Stomach smooth muscle (tissue), 2 donors: ENCODE results near the gene COX7B2.

Source experiments
- H3K27ac ChIP-seq: one replicate; pipeline ENCODE4 v1.7.0; 2013; ENCODE audit warnings: mild to moderate bottlenecking, low read length, inconsistent platforms
- H3K27me3 ChIP-seq, 2 donors: one replicate each; pipeline ENCODE4 v1.7.0; 2013; ENCODE audit warnings: low read length in 2 of 2; ENCODE audit not compliant: insufficient read depth in 2 of 2, control insufficient read depth in 1 of 2
- H3K36me3 ChIP-seq, 2 donors: one replicate each; pipeline ENCODE4 v1.7.0; 2013; ENCODE audit warnings: low read length in 2 of 2; ENCODE audit not compliant: control insufficient read depth in 2 of 2, insufficient read depth in 2 of 2
- H3K4me1 ChIP-seq: one replicate; pipeline ENCODE4 v1.7.0; 2013; ENCODE audit warnings: low read length; ENCODE audit not compliant: control insufficient read depth, insufficient read depth
- H3K4me3 ChIP-seq, 2 donors: one replicate each; pipeline ENCODE4 v1.7.0; 2013; ENCODE audit warnings: low read length in 2 of 2
- H3K9ac ChIP-seq, 2 donors: one replicate each; pipeline ENCODE4 v1.7.0; 2013; ENCODE audit warnings: low read length in 2 of 2, mild to moderate bottlenecking in 1 of 2
- H3K9me3 ChIP-seq, 2 donors: one replicate each; pipeline ENCODE4 v1.7.0; 2013; ENCODE audit warnings: low read length in 2 of 2; ENCODE audit not compliant: control insufficient read depth in 2 of 2
- donor health status: healthy.
- donor health status: Pancreatic carcinoma.

Gene COX7B2

DNA sequence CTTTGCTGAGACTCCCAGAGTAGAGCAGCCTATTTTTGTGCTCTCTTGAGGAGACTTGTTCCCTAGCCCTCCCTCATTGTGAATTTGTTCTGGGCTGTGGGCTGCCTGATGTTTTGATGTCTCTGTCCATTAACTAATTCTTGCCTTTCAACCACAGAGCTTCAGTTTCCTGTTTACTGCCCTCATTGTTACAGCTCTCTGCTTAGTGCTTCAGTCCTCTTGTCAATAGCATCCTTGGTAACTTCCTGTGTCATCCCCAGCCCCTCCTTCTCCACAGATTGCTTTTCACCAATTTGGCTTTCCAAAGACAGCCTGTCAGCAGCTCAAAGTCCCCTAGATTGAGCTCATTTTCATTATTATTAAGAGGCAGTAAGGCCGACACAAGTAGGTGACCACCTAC, 69.9 kb downstream of the COX7B2 start:
- Histone ChIP-seq H3K36me3 (no peaks in the 10 kb centered on the region), H3K9ac (no peak overlapping the region), H3K27me3 (no peaks in the 10 kb centered on the region), H3K9me3 (no peaks in the 10 kb centered on the region), H3K4me1 (no peaks in the 10 kb centered on the region), H3K4me3 (no peak overlapping the region), H3K27ac (no peak overlapping the region)

DNA sequence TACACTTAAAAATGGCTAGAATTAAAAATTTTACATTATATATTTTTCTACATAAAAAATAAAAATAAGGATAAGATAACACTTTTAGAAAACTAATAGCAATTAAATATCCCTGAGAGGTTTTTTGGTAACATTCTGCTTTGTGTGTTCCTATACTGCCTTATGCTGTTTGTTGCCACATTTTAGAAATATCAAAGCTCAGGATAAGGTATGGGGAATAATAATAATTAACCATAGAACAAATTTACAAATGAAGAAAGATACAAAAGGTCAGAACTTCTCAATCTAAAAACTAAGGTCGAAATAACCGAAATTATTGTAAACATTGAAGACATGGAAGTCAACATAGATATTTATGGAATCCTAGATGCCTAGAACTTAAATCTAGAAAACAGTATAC, 71.4 kb downstream of the COX7B2 start:
- Histone ChIP-seq H3K4me3 (no peak overlapping the region), H3K36me3 (no peaks in the 10 kb centered on the region), H3K27ac (no peak overlapping the region), H3K27me3 (no peaks in the 10 kb centered on the region), H3K9me3 (no peaks in the 10 kb centered on the region), H3K4me1 (no peaks in the 10 kb centered on the region), H3K9ac (no peak overlapping the region)

DNA sequence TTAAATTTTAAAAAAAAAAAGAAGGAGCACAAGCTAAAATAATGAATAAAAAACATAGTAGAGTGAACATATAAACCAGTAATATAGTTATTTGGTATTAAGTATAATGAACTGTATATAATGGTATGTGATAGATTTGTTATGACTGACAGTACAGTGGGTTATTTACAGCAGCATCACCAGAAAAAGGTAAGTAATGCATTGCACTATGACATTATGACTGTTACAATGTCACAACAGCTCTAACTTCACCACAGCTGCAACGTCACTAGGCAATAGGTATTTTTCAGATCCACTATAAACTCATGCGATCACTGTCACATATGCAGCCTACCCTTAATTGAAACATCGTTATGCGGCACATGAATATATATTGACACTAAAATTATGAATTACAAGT, 72.5 kb downstream of the COX7B2 start:
- Histone ChIP-seq H3K9ac (no peak overlapping the region), H3K4me3 (no peak overlapping the region), H3K36me3 (no peaks in the 10 kb centered on the region), H3K9me3 (no peaks in the 10 kb centered on the region), H3K27me3 (no peaks in the 10 kb centered on the region), H3K27ac (no peak overlapping the region), H3K4me1 (no peaks in the 10 kb centered on the region)

DNA sequence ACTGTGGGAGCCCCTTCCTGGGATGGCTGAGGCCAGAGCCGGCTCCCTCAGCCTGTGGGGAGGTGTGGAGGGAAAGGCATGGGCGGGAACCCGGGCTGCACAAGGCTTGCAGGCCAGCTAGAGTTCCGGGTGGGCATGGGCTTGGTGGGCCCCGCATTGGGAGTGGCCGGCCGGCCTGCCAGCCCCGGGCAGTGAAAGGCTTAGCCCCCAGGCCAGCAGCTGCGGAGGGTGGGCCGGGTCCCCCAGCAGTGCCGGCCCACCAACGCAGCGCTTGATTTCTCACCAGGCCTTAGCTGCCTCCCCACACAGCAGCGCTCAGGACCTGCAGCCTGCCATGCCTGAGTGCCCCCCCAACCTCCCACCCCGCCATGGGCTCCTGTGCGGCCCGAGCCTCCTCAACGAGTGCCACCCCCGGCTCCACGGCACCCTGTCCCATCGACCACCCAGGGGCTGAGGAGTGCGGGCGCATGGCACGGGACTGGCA, 78.0 kb downstream of the COX7B2 start:
- Histone ChIP-seq H3K27ac (no peak overlapping the region), H3K9me3 (no peaks in the 10 kb centered on the region), H3K9ac (no peak overlapping the region), H3K27me3 (no peaks in the 10 kb centered on the region), H3K36me3 (no peaks in the 10 kb centered on the region), H3K4me3 (no peak overlapping the region), H3K4me1 (no peaks in the 10 kb centered on the region)

DNA sequence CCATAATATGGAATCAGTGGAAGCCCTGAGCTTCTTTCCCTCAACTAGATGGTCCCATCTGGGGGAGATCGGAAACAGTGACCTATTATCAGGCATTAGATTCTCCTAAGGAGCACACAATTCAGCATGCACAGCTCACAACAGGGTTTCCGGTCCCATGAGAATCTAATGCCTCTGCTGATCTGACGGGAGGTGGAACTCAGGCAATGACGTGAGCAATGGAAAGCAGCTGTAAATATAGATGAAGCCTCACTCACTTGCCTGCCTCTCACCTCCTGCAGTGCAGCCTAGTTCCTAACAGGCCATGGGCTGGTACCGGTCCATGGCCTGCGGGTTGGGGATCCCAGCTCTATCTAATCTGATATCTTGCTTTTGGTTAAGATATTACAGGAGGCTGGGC, 88.9 kb downstream of the COX7B2 start:
- Histone ChIP-seq H3K4me3 (no peak overlapping the region), H3K27me3 (no peaks in the 10 kb centered on the region), H3K9me3 (peaks cover 0 to 3% of the 10 kb centered on the region in 2 donors), H3K36me3 (no peaks in the 10 kb centered on the region), H3K4me1 (no peaks in the 10 kb centered on the region), H3K9ac (no peak overlapping the region), H3K27ac (no peak overlapping the region)

DNA sequence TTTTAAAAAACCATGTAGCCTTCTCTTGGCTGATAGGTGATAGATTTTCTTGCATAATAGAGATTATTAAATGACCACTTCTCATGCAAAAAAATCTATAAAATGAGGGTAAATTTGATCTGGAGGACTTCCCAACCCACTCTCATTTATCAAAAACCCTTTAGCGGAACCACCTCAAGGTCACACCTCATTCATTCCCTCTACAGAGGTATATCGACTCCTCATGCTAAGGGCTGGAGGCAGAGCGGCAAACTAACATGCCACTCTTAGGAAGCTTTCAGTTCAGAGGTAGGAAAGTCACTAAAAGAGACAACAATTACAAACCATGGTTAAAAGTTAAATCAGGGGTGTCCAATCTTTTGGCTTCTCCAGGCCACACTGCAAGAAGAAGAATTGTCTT, 90.0 kb downstream of the COX7B2 start:
- H3K4me1 ChIP-seq, result no peaks in the 10 kb centered on the region
- no peak overlapping the region for H3K9ac ChIP-seq
- no peaks in the 10 kb centered on the region for H3K36me3 ChIP-seq
- H3K9me3 ChIP-seq, result no peaks in the 10 kb centered on the region
- no peak overlapping the region for H3K27ac ChIP-seq
- H3K4me3 ChIP-seq, result no peak overlapping the region
- no peaks in the 10 kb centered on the region for H3K27me3 ChIP-seq

DNA sequence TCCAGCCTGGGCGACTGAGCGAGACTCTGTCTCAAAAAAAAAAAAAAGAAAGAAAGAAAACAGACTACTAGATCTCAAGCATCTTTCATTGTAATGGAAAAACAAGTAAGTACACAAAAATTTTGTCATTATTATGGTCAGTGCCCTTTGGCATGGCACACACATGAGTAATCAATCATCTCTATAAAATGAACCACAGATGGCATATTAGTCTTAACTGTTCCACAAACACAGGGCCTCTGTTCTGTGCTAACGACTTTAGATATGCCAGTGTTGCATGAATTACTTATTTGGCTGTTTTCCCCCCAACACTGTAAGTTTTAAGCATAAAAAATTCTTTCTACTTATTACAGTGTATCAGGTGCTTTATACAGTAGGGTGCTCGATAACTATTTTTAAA, 90.4 kb downstream of the COX7B2 start:
- Histone ChIP-seq H3K9ac (no peak overlapping the region), H3K4me1 (no peaks in the 10 kb centered on the region), H3K27ac (no peak overlapping the region), H3K9me3 (no peaks in the 10 kb centered on the region), H3K36me3 (no peaks in the 10 kb centered on the region), H3K27me3 (no peaks in the 10 kb centered on the region), H3K4me3 (no peak overlapping the region)

DNA sequence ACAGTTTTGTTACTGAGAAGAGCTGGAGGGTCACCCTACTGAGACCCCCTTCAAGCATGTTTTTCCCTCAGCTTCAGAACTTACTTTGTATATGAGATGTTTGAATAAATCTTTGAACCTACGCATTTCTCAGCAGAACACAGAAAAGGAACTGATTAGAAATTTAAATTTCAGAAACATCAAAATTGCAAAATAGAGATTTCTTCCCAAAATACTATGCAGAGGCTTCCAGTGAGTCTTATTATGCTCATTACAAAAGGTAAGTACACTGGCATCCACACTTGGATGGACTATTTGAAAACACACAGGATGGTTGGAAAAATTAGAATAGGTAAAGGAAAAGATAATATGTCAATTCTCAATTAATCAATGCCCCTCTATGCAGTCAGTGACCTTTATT, 91.2 kb downstream of the COX7B2 start:
- no peaks in the 10 kb centered on the region for H3K9me3 ChIP-seq
- no peaks in the 10 kb centered on the region for H3K36me3 ChIP-seq
- no peaks in the 10 kb centered on the region for H3K4me1 ChIP-seq
- no peak overlapping the region for H3K27ac ChIP-seq
- no peaks in the 10 kb centered on the region for H3K27me3 ChIP-seq
- H3K9ac ChIP-seq, result no peak overlapping the region
- H3K4me3 ChIP-seq, result no peak overlapping the region

DNA sequence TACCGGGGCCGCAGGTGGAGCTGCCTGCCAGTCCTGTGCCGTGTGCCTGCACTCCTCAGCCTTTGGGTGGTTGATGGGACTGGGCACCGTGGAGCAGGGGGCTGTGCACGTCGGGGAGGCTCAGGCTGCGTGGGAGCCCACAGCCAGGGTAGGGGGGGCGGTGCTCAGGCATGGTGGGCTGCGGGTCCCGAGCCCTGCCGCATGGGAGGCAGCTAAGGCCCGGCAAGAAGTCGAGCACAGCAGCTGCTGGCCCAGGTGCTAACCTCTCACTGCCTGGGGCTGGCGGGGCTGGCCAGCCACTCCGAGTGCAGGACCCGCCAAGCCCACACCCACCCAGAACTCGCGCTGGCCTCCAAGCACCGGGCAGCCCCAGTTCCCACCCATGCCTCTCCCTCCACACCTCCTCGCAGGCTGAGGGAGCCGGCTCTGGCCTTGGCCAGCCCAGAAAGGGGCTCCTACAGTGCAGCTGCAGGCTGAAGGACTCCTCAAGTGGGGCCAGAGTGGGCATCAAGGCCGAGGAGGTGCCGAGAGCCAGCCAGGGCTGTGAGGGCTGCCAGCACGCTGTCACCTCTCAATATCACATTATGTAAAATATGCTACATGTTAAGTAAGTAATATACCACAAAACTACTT, 104.1 kb downstream of the COX7B2 start:
- Histone ChIP-seq H3K4me1 (no peaks in the 10 kb centered on the region), H3K9me3 (no peaks in the 10 kb centered on the region), H3K9ac (no peak overlapping the region), H3K36me3 (no peaks in the 10 kb centered on the region), H3K27ac (no peak overlapping the region), H3K4me3 (no peak overlapping the region), H3K27me3 (no peaks in the 10 kb centered on the region)

DNA sequence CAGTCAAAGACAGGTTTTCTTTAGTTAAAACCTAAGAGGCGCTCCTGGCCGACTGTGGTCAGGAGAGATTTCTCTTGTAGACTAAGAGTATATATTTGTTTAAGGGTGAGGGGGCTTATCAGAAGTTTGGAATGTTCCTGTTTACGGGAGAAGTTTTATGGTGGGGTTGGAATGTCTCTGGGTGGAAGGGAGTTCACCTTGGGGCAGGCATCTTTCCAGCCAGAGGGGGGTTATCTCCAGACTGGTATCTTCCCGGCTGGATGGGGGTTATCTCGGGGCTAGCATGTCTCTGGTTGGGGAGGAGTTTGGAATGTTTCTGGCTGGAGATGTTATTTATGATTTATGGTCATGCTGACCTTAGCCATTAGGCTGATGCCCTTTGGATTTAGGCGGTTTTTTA, 116.0 kb downstream of the COX7B2 start:
- H3K9ac ChIP-seq, result no peak overlapping the region
- H3K36me3 ChIP-seq, result no peaks in the 10 kb centered on the region

DNA sequence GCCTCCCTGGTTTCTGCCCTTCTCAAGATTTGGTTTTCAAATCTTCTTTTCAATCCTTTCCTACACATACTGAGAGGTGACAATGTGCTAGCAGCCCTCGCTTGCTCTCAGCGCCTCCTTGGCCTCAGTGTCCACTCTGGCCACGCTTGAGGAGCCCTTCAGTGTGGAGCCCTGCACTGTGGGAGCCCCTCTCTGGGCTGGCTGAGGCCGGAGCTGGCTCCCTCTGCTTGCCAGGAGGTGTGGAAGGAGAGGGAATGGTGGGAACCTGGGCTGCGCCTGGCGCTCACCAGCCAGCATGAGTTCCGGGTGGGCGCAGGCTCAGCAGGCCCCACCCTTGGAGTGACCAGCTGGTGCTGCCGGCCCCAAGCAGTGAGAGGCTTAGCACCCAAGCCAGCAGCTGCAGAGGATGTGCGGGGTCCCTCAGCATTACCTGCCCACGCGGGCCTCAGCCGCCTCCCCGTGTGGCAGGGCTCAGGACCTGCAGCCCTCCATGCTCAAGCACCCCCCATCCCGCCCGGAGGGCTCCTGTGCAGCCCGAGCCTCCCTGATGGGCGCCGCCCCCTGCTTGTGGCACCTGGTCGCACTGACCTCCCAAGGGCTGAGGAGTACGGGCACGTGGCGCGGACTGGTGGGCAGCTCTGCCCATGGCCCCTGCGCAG, 127.5 kb downstream of the COX7B2 start:
- Histone ChIP-seq H3K4me3 (no peak overlapping the region), H3K9me3 (no peaks in the 10 kb centered on the region), H3K36me3 (no peaks in the 10 kb centered on the region), H3K27ac (no peak overlapping the region), H3K27me3 (no peaks in the 10 kb centered on the region), H3K9ac (no peak overlapping the region), H3K4me1 (no peaks in the 10 kb centered on the region)

More for the DNA sequence above, 116.0 kb downstream of the COX7B2 start:
- Histone ChIP-seq H3K4me1 (no peaks in the 10 kb centered on the region), H3K4me3 (no peak overlapping the region), H3K27me3 (no peaks in the 10 kb centered on the region), H3K9me3 (no peaks in the 10 kb centered on the region), H3K27ac (no peak overlapping the region)
